Fibroblast of skin of back (primary cell): ENCODE results near the gene HIPK2.

Experiments used
- DNase-seq: peaks from one replicate; pipeline ENCODE4 v3.0.0-alpha.2; 2013

The HIPK2 gene

GRCh38 chr7:139713061-139713460, 64.7 kb downstream of the HIPK2 start:
- no peak for DNase-seq

DNA sequence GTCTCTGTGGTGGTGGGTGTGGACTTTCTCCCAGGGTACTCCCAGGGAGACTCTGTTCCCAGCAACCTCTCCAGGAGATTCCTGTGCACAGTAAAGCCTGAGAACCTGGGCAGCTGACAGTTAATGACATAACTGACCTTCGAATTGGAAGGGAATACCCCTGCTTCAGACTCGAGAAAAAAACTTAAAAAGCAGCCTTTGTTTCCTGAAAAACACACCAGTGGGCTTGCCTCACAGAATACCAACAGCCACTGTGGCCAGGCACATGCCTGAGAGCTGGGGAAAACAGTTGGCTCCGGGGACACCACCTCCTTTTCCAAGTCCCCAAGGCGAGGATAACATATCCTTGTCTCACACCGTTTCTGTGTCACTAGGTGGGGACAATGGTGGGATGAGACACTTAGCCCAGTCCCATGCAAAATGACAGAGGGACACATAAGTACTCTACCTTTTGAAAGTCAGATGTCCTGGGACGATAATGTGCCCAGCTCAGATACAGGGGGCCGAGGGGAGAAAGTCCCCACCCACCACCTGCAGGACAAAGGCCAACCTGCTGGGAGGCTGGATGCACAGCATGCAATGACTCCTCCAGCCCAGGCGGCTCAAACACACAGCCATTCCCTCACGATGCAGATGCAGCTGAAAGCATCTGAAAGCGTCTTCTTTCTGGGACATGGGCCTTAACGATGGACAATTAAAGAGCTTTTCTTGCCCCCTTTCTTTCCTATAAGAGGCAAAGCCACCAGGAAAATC, 65.6 kb downstream of the HIPK2 start:
- no peak for DNase-seq

DNA sequence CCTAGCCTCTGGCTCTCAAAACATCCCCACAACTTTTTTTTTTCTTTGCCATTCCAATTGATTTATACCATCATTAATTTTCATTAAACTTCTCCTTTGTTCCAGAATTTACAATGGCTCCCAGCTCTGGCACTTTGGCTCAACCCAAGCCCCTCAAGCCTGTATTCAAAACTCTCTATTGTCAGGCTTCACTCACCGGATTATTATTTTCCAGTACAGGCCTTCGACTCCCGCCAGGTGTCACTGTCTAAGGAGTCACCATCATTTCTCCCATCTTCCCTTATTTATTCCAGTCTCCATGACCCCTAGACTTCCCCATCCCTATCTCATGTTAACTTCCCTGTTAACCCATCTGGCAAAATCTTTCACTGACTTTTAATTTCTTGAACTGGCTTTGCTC, 67.8 kb downstream of the HIPK2 start:
- DNase-seq, result no peak

DNA sequence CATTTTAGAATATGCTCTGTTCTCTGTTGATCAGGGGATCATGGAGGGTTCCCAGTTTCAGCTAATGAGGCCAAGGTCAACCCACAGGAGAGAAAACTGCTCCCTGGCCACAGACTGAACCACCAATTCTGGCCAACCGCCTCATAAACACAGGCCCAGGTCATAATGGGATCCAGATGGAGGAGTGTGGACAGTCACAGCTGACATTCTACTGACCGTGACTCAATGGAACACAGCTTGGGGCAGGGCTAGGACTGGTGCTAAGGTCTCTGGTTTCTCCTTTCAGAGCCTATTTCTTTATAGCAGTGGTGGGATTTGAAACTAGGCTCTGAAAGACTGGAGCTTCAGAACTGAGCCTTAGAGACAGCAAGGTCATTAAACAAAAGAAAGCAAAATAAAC, 68.3 kb downstream of the HIPK2 start:
- DNase-seq, result peak; percentile 59

DNA sequence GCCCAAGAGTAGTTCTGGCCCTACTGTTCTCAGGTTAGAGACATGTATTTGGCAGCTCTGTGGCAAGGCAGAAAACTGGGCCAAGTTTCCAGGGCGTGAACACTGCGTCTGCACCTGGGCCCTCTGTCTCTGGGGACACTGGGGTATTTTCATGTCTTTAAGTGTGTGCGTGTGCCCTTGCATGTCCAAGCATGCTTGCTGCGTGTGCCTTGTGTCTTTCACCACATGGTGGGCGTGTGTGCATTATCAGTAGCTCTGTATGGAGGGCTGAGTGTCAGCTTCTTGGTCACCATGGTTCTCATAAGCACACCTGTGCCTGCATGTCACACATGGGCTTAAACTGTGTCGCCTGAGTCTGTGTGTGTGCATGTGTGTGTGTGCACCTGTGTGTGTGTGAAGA, 69.3 kb downstream of the HIPK2 start:
- DNase-seq, result no peak

- DNase-seq, result no peak
These were observed 71.0 kb downstream of the HIPK2 start for GRCh38 chr7:139706837-139707236.

- DNase-seq, result no peak
These were observed 73.4 kb downstream of the HIPK2 start for GRCh38 chr7:139704308-139704879.

DNA sequence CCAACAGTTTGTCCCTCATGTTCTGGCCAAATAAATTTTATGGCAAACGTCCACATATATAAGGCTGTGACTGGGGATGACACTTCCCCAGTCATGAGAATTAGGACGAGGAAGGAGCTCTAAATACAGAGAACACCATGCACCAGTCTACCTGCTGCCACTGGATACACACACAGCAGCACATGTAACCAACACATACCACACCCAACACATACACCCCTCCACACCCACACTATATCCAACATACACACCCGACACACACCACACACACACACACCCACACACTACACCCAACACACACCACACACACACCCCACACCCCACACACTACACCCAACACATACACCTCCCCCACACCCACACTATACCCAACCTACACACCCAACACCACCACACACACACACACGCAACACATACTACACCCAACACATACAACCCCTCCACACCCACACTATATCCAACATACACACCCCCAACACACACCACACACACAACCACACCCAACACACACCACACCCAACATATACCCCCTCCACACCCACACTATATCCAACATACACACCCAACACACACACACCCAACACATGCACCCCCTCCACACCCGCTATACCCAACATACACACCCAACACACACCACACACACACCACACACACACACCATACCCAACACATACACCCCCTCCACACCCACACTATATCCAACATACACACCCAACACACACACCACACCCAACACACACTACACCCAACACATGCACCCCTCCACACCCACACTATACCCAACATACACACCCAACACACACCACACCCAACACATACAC, 74.1 kb downstream of the HIPK2 start:
- no peak for DNase-seq

DNA sequence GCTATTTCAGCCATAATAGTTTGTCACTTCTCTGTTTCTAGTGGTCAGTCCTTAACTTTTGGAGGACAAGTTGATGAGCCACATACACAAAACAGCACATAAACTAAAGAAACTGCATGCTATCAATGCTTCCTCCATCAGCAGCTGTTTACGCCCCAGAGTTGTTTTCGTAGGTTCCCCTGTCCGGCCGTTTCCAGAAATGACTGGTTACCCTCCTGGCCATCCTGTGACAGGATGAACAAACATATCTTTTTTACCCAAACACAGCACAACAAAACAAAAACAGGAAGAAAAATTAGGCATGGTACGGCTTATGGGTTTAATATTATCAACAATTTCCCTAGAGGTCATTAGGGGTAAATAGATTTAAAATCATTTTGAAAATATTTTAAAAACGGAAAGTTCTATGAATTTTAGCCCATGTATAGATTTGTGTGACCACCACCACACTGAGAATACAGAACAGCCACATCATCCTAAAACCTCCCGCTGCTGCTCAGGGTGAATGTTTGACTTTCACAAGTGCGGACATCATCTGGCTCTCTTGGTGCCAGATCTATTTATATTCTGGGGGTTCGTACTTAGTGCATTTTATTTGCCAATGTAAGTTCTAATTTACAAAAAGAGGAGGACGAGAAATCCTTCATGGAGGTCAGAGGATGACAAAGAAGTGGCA, 74.8 kb downstream of the HIPK2 start:
- no peak for DNase-seq

- no peak for DNase-seq
These were observed 75.5 kb downstream of the HIPK2 start for GRCh38 chr7:139702313-139702731.

DNA sequence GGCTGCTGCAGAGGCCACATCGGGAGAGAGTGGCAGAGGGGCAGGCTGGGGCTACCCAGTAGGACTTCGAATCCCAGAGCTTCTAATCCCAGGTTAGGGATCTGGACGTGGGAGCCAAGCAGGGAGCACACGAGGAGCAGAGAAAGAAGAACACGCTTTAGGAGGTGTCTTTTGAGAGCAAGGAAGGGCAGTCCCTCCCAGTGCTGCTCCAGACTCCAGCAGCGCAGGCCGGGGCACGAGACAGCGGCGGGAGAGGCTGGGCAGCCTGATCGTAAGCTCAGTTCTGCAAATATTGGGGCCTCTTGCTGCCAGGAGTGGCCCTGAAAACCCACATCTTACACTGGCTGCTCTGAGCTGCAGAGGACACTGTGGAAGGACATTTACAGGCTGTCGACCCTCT, 75.9 kb downstream of the HIPK2 start:
- no peak for DNase-seq

DNA sequence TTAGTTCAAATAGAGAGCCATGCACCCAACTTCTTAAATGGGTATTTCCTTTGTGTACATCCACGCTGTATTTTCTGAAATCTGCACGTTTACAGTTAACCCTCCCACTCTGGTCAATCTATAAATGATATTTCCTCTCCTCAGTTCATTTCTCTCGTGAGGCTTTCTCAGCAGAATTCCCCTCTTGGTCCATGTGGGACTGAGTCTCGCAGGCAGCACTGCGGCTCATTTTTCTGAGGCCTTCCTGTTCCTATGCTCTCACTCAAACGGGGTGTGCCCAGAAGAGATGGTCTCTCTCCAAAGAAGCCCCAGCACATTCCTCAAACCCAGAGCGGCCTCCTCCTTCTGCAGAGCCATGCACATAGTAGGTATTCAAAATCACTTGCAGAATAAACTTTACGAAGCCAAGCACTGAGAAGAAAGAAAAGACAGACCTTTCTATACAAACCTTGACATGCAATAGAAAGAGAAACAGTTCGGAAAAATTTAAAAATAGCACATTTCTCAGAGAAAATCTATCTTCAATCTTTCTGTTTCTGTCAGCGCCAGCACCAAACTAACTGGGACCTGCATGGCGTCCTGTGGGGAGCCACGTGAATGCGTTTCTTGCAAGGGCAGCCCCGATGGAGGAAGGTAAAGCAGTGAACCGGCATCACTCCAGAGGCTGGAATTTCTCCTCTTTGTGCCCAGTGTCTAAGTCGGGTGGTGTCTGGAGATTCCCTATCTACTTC, 77.1 kb downstream of the HIPK2 start:
- no peak for DNase-seq

- no peak for DNase-seq
These were observed 77.9 kb downstream of the HIPK2 start for GRCh38 chr7:139699640-139700504.

DNA sequence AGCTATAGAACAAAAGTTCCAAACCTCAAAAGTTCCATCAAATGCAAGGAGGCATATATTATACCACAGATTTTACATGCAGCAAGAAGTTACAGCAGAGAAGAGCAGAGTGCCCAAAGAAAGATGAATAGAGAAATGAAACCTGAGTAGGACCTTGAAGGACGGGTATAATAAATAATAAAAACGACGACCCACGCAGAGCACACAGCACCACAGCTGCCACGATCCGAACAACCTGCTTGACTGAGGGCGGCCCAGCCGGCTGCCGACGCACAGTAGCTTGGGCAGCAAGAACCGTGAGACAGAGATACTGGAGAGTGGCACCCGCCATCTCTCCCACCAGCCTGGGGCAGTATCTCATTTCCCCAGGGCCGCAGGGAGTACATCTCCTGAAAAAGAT, 79.0 kb downstream of the HIPK2 start:
- no peak for DNase-seq

DNA sequence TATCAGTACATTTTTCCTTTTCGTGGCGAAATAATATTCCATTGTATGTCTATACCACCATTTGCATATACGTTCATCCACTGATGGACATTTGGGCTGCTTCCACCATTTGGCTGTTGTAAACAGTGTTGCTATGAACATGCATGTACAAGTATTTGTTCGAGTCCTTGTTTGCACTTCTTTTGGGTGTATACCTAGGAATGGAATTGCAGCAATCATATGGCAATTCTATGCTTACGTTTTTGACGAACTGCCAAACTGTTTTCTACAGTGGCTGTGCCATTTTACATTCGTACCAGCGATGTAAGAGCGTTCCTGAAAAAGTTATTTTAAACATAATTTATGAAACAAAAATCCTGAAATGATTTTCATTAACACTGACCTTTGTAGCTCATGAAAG, 79.5 kb downstream of the HIPK2 start:
- DNase-seq, result no peak

GRCh38 chr7:139697056-139697455, 80.7 kb downstream of the HIPK2 start:
- DNase-seq, result no peak

- DNase-seq, result no peak
These were observed 81.2 kb downstream of the HIPK2 start for GRCh38 chr7:139696552-139696951.

GRCh38 chr7:139695588-139695987, 82.2 kb downstream of the HIPK2 start:
- peak; percentile 42 for DNase-seq

- DNase-seq, result no peak
These were observed 82.7 kb downstream of the HIPK2 start for GRCh38 chr7:139695051-139695450.

DNA sequence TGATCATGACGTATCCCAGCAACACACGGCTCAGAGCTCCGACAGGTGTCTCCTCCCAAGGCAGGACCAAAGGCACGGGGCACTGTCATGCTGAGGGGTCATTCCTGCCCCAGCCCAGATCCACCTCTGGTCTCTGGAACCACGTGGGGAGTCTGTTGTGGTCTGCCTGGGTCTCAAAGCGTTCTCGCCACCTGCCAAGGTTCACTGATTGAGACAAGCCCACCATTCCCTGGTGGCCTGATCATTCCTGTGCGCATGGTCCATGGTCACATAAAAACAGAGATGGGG, 83.5 kb downstream of the HIPK2 start:
- DNase-seq, result no peak

- no peak for DNase-seq
These were observed 84.0 kb downstream of the HIPK2 start for GRCh38 chr7:139693651-139694388.
